ENCODE results near the gene LGI2.

- TF ChIP-seq CTCF (IDR thresholded peaks at IDR 0.05) = no peak
- TF ChIP-seq POLR2A (IDR thresholded peaks at IDR 0.05) = no peak
These were observed 74.0 kb downstream of the LGI2 start for GRCh38 chr4:24956763-24957162.

Measured in vagina (tissue), 2 donors.